Mucosa of descending colon (tissue), 3 donors: Measurements from ENCODE around the gene LIMD2. TPM values are rescaled to one million over a fixed set of nuclear protein-coding genes. Genes with fewer than 3 reads are reported as not detected.

ENCODE experiments used
- ATAC-seq: fragments of 200-7000 bp; cut with Tn5 transposase; one replicate; pipeline ENCODE4 v1.9.1; 2020; ENCODE audit warnings: mild to moderate bottlenecking, moderate library complexity
- DNase-seq, 3 donors: peaks; one replicate each; pipeline ENCODE4 v3.0.0-alpha.2; 2020
- H3K36me3 ChIP-seq: fragments of 200-600 bp; one replicate; pipeline ENCODE4 v1.8.0; 2021; ENCODE audit warnings: low read depth, mild to moderate bottlenecking
- H3K4me1 ChIP-seq: fragments of 200-600 bp; one replicate; pipeline ENCODE4 v1.8.0; 2021; ENCODE audit warnings: low read depth, mild to moderate bottlenecking
- H3K4me3 ChIP-seq: fragments of 200-600 bp; one replicate; pipeline ENCODE4 v1.8.0; 2021; ENCODE audit warnings: mild to moderate bottlenecking
- H3K9me3 ChIP-seq: fragments of 200-600 bp; one replicate; pipeline ENCODE4 v1.8.0; 2021; ENCODE audit warnings: mild to moderate bottlenecking
- intact Hi-C, 2 donors: fragments of 100-400 bp; cut with DNase I in 1 of 2; cut with micrococcal nuclease in 1 of 2; formaldehyde crosslinking; loops; one replicate each; pipeline versions ENCODE4 v1.11.0 to v1.11.1; 2022; cut with DNase I, micrococcal nuclease
- total RNA-seq, 3 donors: library from RNA; stranded (reverse); fragmentation: NEBNext Ultra II Directional in 2 of 3; extraction: Animal tissue kit (Norgen Biotek cat#: 25700) in 2 of 3; gene quantifications; one replicate each; pipeline versions ENCODE4 v1.2.1 to v1.2.4, GENCODE V29; 2021 to 2023
- TF ChIP-seq, protein P1 (sequence below): fragments of 200-600 bp; IDR thresholded peaks from one replicate; pipeline ENCODE4 v1.8.0; 2022; ENCODE audit warnings: antibody characterized with exemption, mild to moderate bottlenecking
- donor health status: DM: no; HTN: no; CAD: no; lungs with moderate emphysema.
- donor health status: DM: no; HTN: no; CAD: no.
- donor health status: DM: no; HTN: yes; CAD: no.

The LIMD2 gene
- total RNA-seq, 3 donors from 2014 or later = 5.6 to 13.2 (median 8.4) TPM

GRCh38 chr17:63685041-63685440, 14.9 kb downstream of the LIMD2 start:
- H3K36me3 ChIP-seq = no peaks in the 10 kb centered on the region
- intact Hi-C loops = no loop called here
- H3K4me3 ChIP-seq = no peak overlapping the region
- no peak for DNase-seq
- no peaks in the 10 kb centered on the region for H3K4me1 ChIP-seq
- TF ChIP-seq, protein P1, sequence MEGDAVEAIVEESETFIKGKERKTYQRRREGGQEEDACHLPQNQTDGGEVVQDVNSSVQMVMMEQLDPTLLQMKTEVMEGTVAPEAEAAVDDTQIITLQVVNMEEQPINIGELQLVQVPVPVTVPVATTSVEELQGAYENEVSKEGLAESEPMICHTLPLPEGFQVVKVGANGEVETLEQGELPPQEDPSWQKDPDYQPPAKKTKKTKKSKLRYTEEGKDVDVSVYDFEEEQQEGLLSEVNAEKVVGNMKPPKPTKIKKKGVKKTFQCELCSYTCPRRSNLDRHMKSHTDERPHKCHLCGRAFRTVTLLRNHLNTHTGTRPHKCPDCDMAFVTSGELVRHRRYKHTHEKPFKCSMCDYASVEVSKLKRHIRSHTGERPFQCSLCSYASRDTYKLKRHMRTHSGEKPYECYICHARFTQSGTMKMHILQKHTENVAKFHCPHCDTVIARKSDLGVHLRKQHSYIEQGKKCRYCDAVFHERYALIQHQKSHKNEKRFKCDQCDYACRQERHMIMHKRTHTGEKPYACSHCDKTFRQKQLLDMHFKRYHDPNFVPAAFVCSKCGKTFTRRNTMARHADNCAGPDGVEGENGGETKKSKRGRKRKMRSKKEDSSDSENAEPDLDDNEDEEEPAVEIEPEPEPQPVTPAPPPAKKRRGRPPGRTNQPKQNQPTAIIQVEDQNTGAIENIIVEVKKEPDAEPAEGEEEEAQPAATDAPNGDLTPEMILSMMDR = no peak
- no peaks in the 10 kb centered on the region for H3K9me3 ChIP-seq
- no peak for ATAC-seq

DNA sequence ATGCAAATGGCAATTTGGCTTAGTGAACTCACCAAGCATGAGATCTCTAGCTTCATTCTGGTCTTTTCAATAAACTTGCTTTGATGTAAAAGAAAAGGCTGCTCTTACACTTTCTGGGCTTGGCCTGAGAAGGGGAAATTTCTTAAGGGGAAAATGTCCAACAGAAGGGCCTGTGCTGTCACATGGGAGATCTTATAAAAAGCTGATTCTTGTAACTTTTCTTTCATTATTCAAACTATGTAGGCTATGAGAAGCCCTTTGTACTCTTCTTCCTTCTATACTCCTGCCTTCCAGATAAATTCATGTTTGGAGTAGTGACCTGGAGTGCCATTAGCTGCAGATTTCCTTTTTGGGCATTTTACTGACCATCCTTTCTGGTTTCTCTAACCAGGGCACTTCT, 16.9 kb downstream of the LIMD2 start:
- intact Hi-C loops = no loop called here
- ATAC-seq (no peak), DNase-seq (no peak)
- Histone ChIP-seq H3K36me3 (no peaks in the 10 kb centered on the region), H3K4me1 (no peaks in the 10 kb centered on the region), H3K4me3 (no peak overlapping the region), H3K9me3 (no peaks in the 10 kb centered on the region)
- TF ChIP-seq, protein P1 = no peak

- H3K4me1 ChIP-seq = no peaks in the 10 kb centered on the region
- intact Hi-C loops = no loop called here
- TF ChIP-seq, protein P1 = no peak
- H3K9me3 ChIP-seq = no peaks in the 10 kb centered on the region
- no peak for ATAC-seq
- no peak for DNase-seq
- no peaks in the 10 kb centered on the region for H3K36me3 ChIP-seq
- no peak overlapping the region for H3K4me3 ChIP-seq
Measured at GRCh38 chr17:63682441-63682840, 17.5 kb downstream of the LIMD2 start.

- Histone ChIP-seq H3K9me3 (no peaks in the 10 kb centered on the region), H3K4me3 (no peak overlapping the region), H3K36me3 (no peaks in the 10 kb centered on the region), H3K4me1 (peaks cover 6% of the 10 kb centered on the region)
- intact Hi-C loops = no loop called here
- DNase-seq (no peak), ATAC-seq (no peak)
- TF ChIP-seq, protein P1 = no peak
Measured at GRCh38 chr17:63681530-63681929, 18.4 kb downstream of the LIMD2 start.

DNA sequence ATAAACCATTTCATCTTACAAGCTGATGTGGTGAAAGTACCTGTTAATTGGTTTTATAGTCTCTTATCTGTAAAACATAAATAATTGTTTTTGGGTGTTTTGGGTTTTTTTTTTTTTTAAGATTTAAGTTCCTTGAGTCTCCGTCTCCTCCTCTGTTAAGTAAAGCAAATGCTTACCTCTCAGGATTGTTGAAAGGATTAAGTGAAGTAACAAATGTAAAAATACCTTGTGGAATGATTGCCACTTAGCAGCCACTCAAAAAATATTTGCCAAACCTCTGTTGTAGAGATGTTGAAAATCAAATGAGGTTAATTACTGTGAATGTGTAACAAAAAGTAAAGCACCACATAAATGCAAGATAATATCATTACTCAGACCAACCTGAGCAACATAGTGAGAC, 19.2 kb downstream of the LIMD2 start:
- Histone ChIP-seq H3K4me1 (peaks cover 10% of the 10 kb centered on the region), H3K4me3 (no peak overlapping the region), H3K36me3 (no peaks in the 10 kb centered on the region), H3K9me3 (no peaks in the 10 kb centered on the region)
- DNase-seq (no peak), ATAC-seq (no peak)
- TF ChIP-seq, protein P1 = no peak
- intact Hi-C loops = no loop called here

- intact Hi-C loops = no loop called here
- DNase-seq = no peak
- H3K36me3 ChIP-seq = no peaks in the 10 kb centered on the region
- ATAC-seq = no peak
- H3K4me1 ChIP-seq = peaks cover 22% of the 10 kb centered on the region
- TF ChIP-seq, protein P1 = no peak
- H3K4me3 ChIP-seq = no peak overlapping the region
- no peaks in the 10 kb centered on the region for H3K9me3 ChIP-seq
Measured at GRCh38 chr17:63679214-63679613, 20.7 kb downstream of the LIMD2 start.
